ENCODE data around the gene SLC25A34.

SLC25A34 gene

DNA sequence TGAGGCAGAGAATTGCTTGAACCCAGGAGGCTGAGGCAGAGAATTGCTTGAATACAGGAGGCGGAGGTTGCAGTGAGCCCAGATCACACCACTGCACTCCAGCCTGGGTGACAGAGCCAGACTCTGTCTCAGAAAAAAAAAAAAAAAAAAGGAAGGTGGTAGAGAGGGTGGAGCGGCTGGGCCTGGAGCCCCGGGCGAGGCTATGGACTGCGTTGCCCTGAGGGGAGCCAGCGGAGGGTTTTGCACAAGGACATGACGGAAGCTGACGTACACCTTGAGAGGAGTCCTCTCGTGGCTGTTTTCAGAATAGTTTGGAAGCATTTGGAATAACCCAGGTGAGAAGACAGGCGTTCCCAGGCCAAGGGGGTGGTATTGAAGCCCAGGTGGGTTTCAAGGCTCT, 15.7 kb downstream of the SLC25A34 start:
- H3K79me2 ChIP-seq (ENCODE audit: control insufficient read depth, low read length): no peaks in the 10 kb centered on the region
- H3K4me1 ChIP-seq (ENCODE audit: control insufficient read depth, low read length): no peaks in the 10 kb centered on the region
- no peaks in the 10 kb centered on the region for H3K9me3 ChIP-seq (ENCODE audit: control insufficient read depth, insufficient read depth, low read length)
- no peaks in the 10 kb centered on the region for H3F3A ChIP-seq (ENCODE audit: control insufficient read depth, insufficient read depth)
- H3K36me3 ChIP-seq (ENCODE audit: control insufficient read depth, low read length): no peaks in the 10 kb centered on the region
- H4K20me1 ChIP-seq (ENCODE audit: control insufficient read depth, insufficient read depth, low read depth, low read length): no peaks in the 10 kb centered on the region
- H3K9me2 ChIP-seq (replicated peaks; ENCODE audit: control insufficient read depth, low read length): no peaks in the 10 kb centered on the region
- no peak for TF ChIP-seq EZH2phosphoT487 (IDR thresholded peaks at IDR 0.05; ENCODE audit: borderline replicate concordance, low read length)
- TF ChIP-seq, protein P1, sequence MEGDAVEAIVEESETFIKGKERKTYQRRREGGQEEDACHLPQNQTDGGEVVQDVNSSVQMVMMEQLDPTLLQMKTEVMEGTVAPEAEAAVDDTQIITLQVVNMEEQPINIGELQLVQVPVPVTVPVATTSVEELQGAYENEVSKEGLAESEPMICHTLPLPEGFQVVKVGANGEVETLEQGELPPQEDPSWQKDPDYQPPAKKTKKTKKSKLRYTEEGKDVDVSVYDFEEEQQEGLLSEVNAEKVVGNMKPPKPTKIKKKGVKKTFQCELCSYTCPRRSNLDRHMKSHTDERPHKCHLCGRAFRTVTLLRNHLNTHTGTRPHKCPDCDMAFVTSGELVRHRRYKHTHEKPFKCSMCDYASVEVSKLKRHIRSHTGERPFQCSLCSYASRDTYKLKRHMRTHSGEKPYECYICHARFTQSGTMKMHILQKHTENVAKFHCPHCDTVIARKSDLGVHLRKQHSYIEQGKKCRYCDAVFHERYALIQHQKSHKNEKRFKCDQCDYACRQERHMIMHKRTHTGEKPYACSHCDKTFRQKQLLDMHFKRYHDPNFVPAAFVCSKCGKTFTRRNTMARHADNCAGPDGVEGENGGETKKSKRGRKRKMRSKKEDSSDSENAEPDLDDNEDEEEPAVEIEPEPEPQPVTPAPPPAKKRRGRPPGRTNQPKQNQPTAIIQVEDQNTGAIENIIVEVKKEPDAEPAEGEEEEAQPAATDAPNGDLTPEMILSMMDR (IDR thresholded peaks at IDR 0.05; ENCODE audit: low read depth, low read length, poor library complexity, severe bottlenecking): no peak
- no peak overlapping the region for H3K4me3 ChIP-seq (ENCODE audit: low read length)
- no peak overlapping the region for H3K27ac ChIP-seq (ENCODE audit: low read depth, low read length)
- peaks cover 16% of the 10 kb centered on the region for H3K27me3 ChIP-seq (ENCODE audit: control insufficient read depth, low read length)
- no peak overlapping the region for H3K4me2 ChIP-seq (ENCODE audit: low read length)

DNA sequence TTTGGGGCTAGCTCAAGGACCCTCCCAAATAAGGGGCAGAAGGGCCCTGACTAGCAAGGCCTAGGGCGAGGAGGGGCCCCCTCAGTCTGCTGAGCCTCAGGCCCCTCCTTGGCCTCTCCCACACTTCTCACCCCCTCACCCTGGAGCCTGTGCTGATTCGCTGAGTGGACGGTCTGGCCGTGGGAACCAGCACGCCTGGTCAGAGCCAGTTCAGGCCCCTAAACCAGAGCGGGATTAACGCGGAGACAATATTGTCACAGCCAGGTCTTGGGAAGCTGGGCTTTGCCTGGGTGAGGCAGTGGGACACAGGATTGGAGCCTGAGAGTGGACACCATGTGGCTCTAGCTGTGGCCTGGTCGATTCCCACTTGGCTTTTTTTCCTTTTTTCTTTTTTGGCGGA, 17.7 kb downstream of the SLC25A34 start:
- Histone ChIP-seq H3K9me3 (ENCODE audit: control insufficient read depth, insufficient read depth, low read length) (no peaks in the 10 kb centered on the region), H3K9me2 (replicated peaks; ENCODE audit: control insufficient read depth, low read length) (no peaks in the 10 kb centered on the region), H3K4me2 (ENCODE audit: low read length) (no peak overlapping the region), H3K36me3 (ENCODE audit: control insufficient read depth, low read length) (no peaks in the 10 kb centered on the region), H3F3A (ENCODE audit: control insufficient read depth, insufficient read depth) (no peaks in the 10 kb centered on the region), H3K27ac (ENCODE audit: low read depth, low read length) (no peak overlapping the region), H3K4me3 (ENCODE audit: low read length) (no peak overlapping the region), H4K20me1 (ENCODE audit: control insufficient read depth, insufficient read depth, low read depth, low read length) (no peaks in the 10 kb centered on the region), H3K4me1 (ENCODE audit: control insufficient read depth, low read length) (no peaks in the 10 kb centered on the region), H3K27me3 (ENCODE audit: control insufficient read depth, low read length) (peaks cover 33% of the 10 kb centered on the region), H3K79me2 (ENCODE audit: control insufficient read depth, low read length) (no peaks in the 10 kb centered on the region)
- TF ChIP-seq EZH2phosphoT487 (IDR thresholded peaks at IDR 0.05; ENCODE audit: borderline replicate concordance, low read length): no peak
- TF ChIP-seq, protein P1 (IDR thresholded peaks at IDR 0.05; ENCODE audit: low read depth, low read length, poor library complexity, severe bottlenecking): no peak

DNA sequence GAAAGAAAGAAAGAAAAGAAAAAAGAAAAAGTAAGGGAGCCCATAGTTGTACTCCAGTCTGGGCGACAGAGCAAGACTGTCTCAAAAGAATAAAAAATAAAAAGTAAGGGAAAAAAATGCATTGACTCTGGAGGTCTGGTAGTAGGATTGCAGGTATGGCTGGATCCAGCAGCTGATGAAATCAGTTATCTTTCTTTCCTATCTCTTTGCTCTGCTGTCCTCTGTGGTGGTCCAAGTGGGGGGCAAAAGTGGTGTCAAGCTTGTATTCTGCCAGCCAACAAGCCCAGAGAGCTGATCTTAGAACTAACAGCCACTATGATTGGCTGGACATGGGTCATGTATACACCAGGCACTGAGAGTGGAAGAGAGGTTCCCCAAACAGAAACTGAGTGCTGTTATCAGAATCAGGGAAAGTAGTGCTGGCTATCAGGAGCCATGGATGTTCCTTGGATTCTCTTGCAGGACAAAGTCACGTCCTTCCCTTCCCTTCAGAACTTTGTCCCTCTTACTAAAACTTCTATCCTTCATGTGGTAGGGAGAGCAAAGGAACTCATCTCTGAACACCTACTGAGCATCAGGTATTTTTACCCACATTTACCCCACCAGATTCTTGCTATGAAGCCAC, 19.1 kb downstream of the SLC25A34 start:
- H3K36me3 ChIP-seq (ENCODE audit: control insufficient read depth, low read length): no peaks in the 10 kb centered on the region

More for the DNA sequence above, 19.1 kb downstream of the SLC25A34 start:
- no peaks in the 10 kb centered on the region for H3K9me3 ChIP-seq (ENCODE audit: control insufficient read depth, insufficient read depth, low read length)
- no peaks in the 10 kb centered on the region for H3K4me1 ChIP-seq (ENCODE audit: control insufficient read depth, low read length)
- no peaks in the 10 kb centered on the region for H4K20me1 ChIP-seq (ENCODE audit: control insufficient read depth, insufficient read depth, low read depth, low read length)
- no peak overlapping the region for H3K27ac ChIP-seq (ENCODE audit: low read depth, low read length)
- no peak overlapping the region for H3K4me3 ChIP-seq (ENCODE audit: low read length)
- no peak for TF ChIP-seq EZH2phosphoT487 (IDR thresholded peaks at IDR 0.05; ENCODE audit: borderline replicate concordance, low read length)
- TF ChIP-seq, protein P1 (IDR thresholded peaks at IDR 0.05; ENCODE audit: low read depth, low read length, poor library complexity, severe bottlenecking): no peak
- H3F3A ChIP-seq (ENCODE audit: control insufficient read depth, insufficient read depth): no peaks in the 10 kb centered on the region
- H3K27me3 ChIP-seq (ENCODE audit: control insufficient read depth, low read length): peaks cover 44% of the 10 kb centered on the region
- H3K79me2 ChIP-seq (ENCODE audit: control insufficient read depth, low read length): no peaks in the 10 kb centered on the region
- H3K9me2 ChIP-seq (replicated peaks; ENCODE audit: control insufficient read depth, low read length): no peaks in the 10 kb centered on the region
- no peak overlapping the region for H3K4me2 ChIP-seq (ENCODE audit: low read length)

All from DOHH2 (cell line).